Liver (tissue), 9 donors: ENCODE measurements around the gene ZEB1. TPM values are rescaled to one million over a fixed set of nuclear protein-coding genes. Genes with fewer than 3 reads are reported as not detected.

ENCODE experiments used
- DNase-seq: peaks from one replicate; pipeline ENCODE4 v3.0.0-alpha.2; 2017; ENCODE audit warnings: low spot score
- H3K27ac ChIP-seq, 2 donors: one replicate each; pipeline ENCODE4 v1.7.0; 2013; ENCODE audit warnings: inconsistent platforms in 2 of 2, low read length in 2 of 2, control low read depth in 1 of 2, low read depth in 1 of 2, mild to moderate bottlenecking in 1 of 2
- H3K27me3 ChIP-seq, 4 donors: one replicate each; pipeline versions ENCODE4 v1.6.1 to v1.7.0; 2013; ENCODE audit warnings: low read length in 3 of 4, inconsistent platforms in 1 of 4, mild to moderate bottlenecking in 1 of 4, moderate library complexity in 1 of 4; ENCODE audit not compliant: control insufficient read depth in 4 of 4, insufficient read depth in 4 of 4
- H3K36me3 ChIP-seq, 4 donors: one replicate each; pipeline versions ENCODE4 v1.6.1 to v1.7.0; 2013; ENCODE audit warnings: low read length in 3 of 4, mild to moderate bottlenecking in 3 of 4, low read depth in 1 of 4, moderate library complexity in 1 of 4; ENCODE audit not compliant: control insufficient read depth in 4 of 4, insufficient read depth in 3 of 4
- H3K4me1 ChIP-seq, 4 donors: one replicate each; pipeline versions ENCODE4 v1.6.1 to v1.7.0; 2013; ENCODE audit warnings: low read length in 3 of 4, mild to moderate bottlenecking in 3 of 4, moderate library complexity in 1 of 4; ENCODE audit not compliant: control insufficient read depth in 4 of 4, insufficient read depth in 4 of 4
- H3K4me3 ChIP-seq, 3 donors: one replicate each; pipeline versions ENCODE4 v1.6.1 to v1.7.0; 2013; ENCODE audit warnings: low read length in 3 of 3, control low read depth in 1 of 3, low read depth in 1 of 3, mild to moderate bottlenecking in 1 of 3
- H3K9ac ChIP-seq, 2 donors: one replicate each; pipeline ENCODE4 v1.7.0; 2013; ENCODE audit warnings: low read length in 2 of 2, mild to moderate bottlenecking in 2 of 2, moderate library complexity in 2 of 2, control low read depth in 1 of 2, low read depth in 1 of 2
- H3K9me3 ChIP-seq, 4 donors: one replicate each; pipeline versions ENCODE4 v1.6.1 to v1.7.0; 2013; ENCODE audit warnings: low read length in 3 of 4; ENCODE audit not compliant: control insufficient read depth in 4 of 4
- ATF3 ChIP-seq: IDR thresholded peaks from 2 replicates; pipeline ENCODE4 v1.6.1; 2016; ENCODE audit warnings: antibody characterized with exemption
- CTCF ChIP-seq: fragments of 150-350 bp; IDR thresholded peaks from 2 replicates; pipeline ENCODE4 v1.5.1; 2017; ENCODE audit warnings: improper control_type of control experiment, low read depth, low read length; ENCODE audit not compliant: missing input control
- EGR1 ChIP-seq, 2 donors: IDR thresholded peaks; 2 replicates each; pipeline ENCODE4 v1.6.1; 2016 to 2018; ENCODE audit warnings: antibody characterized with exemption in 2 of 2, low read depth in 2 of 2
- FOXA1 ChIP-seq: IDR thresholded peaks from 2 replicates; pipeline ENCODE4 v1.6.1; 2016; ENCODE audit warnings: antibody characterized with exemption
- FOXA2 ChIP-seq: IDR thresholded peaks from 2 replicates; pipeline ENCODE4 v1.6.1; 2016; ENCODE audit warnings: antibody characterized with exemption
- HNF4A ChIP-seq, 2 donors: conservative IDR thresholded peaks; 2 replicates each; pipeline ENCODE4 v1.6.1; 2016; ENCODE audit warnings: antibody characterized with exemption in 2 of 2, mild to moderate bottlenecking in 2 of 2
- HNF4G ChIP-seq: IDR thresholded peaks from 2 replicates; pipeline ENCODE4 v1.6.1; 2016; ENCODE audit warnings: antibody characterized with exemption
- JUND ChIP-seq, 2 donors: IDR thresholded peaks; 2 replicates each; pipeline ENCODE4 v1.6.1; 2016; ENCODE audit warnings: antibody characterized with exemption in 2 of 2
- MAX ChIP-seq: IDR thresholded peaks from 2 replicates; pipeline ENCODE4 v1.6.1; 2016; ENCODE audit warnings: antibody characterized with exemption
- NR2F2 ChIP-seq: IDR thresholded peaks from 2 replicates; pipeline ENCODE4 v1.6.1; 2016; ENCODE audit warnings: antibody characterized with exemption
- REST ChIP-seq: IDR thresholded peaks from 2 replicates; pipeline ENCODE4 v1.6.1; 2016; ENCODE audit warnings: antibody characterized with exemption, mild to moderate bottlenecking
- RXRA ChIP-seq, 2 donors: IDR thresholded peaks; 2 replicates each; pipeline ENCODE4 v1.6.1; 2017 to 2018; ENCODE audit warnings: antibody characterized with exemption in 2 of 2, mild to moderate bottlenecking in 1 of 2
- SP1 ChIP-seq: IDR thresholded peaks from 2 replicates; pipeline ENCODE4 v1.6.1; 2018; ENCODE audit warnings: antibody characterized with exemption, mild to moderate bottlenecking
- TAF1 ChIP-seq: conservative IDR thresholded peaks from 2 replicates; pipeline ENCODE4 v1.6.1; 2016; ENCODE audit warnings: antibody characterized with exemption, mild to moderate bottlenecking
- YY1 ChIP-seq: IDR thresholded peaks from 2 replicates; pipeline ENCODE4 v1.6.1; 2016; ENCODE audit warnings: antibody characterized with exemption, mild to moderate bottlenecking
- ZBTB33 ChIP-seq: IDR thresholded peaks from 2 replicates; pipeline ENCODE4 v1.6.1; 2016; ENCODE audit warnings: antibody characterized with exemption
- WGBS: extraction: QIAGEN DNeasy Blood & Tissue Kit; methylation state at CpG from one replicate; pipeline ENCODE4 v1.1.7; 2013; 5-methylcytosine and 5-hydroxymethylcytosine counted together
- polyA plus RNA-seq, 2 donors: library from polyadenylated mRNA; stranded (reverse) in 1 of 2; unstranded in 1 of 2; fragments of 200-250 nt in 1 of 2; fragments of >200 nt in 1 of 2; fragmentation: Nextera tagmentation in 1 of 2; extraction: Ambion mirVana in 1 of 2; gene quantifications; one replicate each; pipeline versions ENCODE4 v1.2.1 to v1.2.3, GENCODE V29; 2013 to 2015
- total RNA-seq, 2 donors: library from RNA; depleted of rRNA; stranded (reverse); fragments of >200 nt; gene quantifications; one replicate each; pipeline ENCODE4 v1.2.3, GENCODE V29; 2014
- donor health status: healthy.
- donor health status: healthy.
- donor health status: healthy.
- donor health status: healthy.
- donor health status: healthy.

The ZEB1 gene
- total and polyA plus RNA-seq, 4 donors: 3.2 to 19.6 (median 6.5) TPM

GRCh38 chr10:31520986-31521831, 202.2 kb downstream of the ZEB1 start:
- Histone ChIP-seq H3K36me3 (peaks cover 9 to 27% (median 18%) of the 10 kb centered on the region in 4 donors), H3K9ac (no peak overlapping the region), H3K9me3 (no peaks in the 10 kb centered on the region), H3K4me1 (no peaks in the 10 kb centered on the region), H3K27me3 (no peaks in the 10 kb centered on the region), H3K27ac (no peak overlapping the region), H3K4me3 (no peak overlapping the region)
- TF ChIP-seq ATF3 (no peak), RXRA (IDR thresholded peaks at IDR 0.05) (no peak)
- 97% methylated on average over 4 of the region's 4 CpGs for WGBS
- no peak for DNase-seq

- H3K9ac ChIP-seq: no peak overlapping the region
- H3K36me3 ChIP-seq: peaks cover 11 to 33% (median 21%) of the 10 kb centered on the region in 4 donors
- H3K4me3 ChIP-seq: no peak overlapping the region
- H3K27ac ChIP-seq: no peak overlapping the region
- no peak for TF ChIP-seq CTCF
- TF ChIP-seq TAF1: no peak
- TF ChIP-seq ZBTB33: no peak
- TF ChIP-seq YY1: no peak
- no peak for TF ChIP-seq REST
- no peak for TF ChIP-seq HNF4G
- no peak for TF ChIP-seq HNF4A (conservative IDR thresholded peaks at IDR 0.05)
- no peak for TF ChIP-seq FOXA1
- TF ChIP-seq MAX: no peak
- TF ChIP-seq SP1: no peak
- TF ChIP-seq NR2F2: no peak
- TF ChIP-seq JUND (IDR thresholded peaks at IDR 0.05): no peak
- TF ChIP-seq FOXA2: no peak
- no peak for TF ChIP-seq EGR1 (IDR thresholded peaks at IDR 0.05; ENCODE audit: low read depth in 2 of 2)
- TF ChIP-seq ATF3: no peak
- H3K9me3 ChIP-seq: no peaks in the 10 kb centered on the region
- DNase-seq: no peak
- no peaks in the 10 kb centered on the region for H3K27me3 ChIP-seq
- H3K4me1 ChIP-seq: no peaks in the 10 kb centered on the region
- WGBS: 96% methylated on average over 4 of the region's 4 CpGs
Measured at GRCh38 chr10:31522820-31523219, 203.8 kb downstream of the ZEB1 start.
